ENCODE measurements around the gene PLIN1.

- TF ChIP-seq CTBP1 (IDR thresholded peaks at IDR 0.05; ENCODE audit: borderline replicate concordance) (no peak), SUZ12 (IDR thresholded peaks at IDR 0.05) (no peak), LEF1 (IDR thresholded peaks at IDR 0.05; ENCODE audit: borderline replicate concordance) (no peak), BHLHE40 (IDR thresholded peaks at IDR 0.05; ENCODE audit: borderline replicate concordance) (no peak), TARDBP (IDR thresholded peaks at IDR 0.05) (no peak), SP1 (IDR thresholded peaks at IDR 0.05) (no peak), HDGF (IDR thresholded peaks at IDR 0.05; ENCODE audit: borderline replicate concordance) (no peak), NFRKB (IDR thresholded peaks at IDR 0.05) (no peak), FOXM1 (IDR thresholded peaks at IDR 0.05; ENCODE audit: borderline replicate concordance) (no peak), ELF4 (IDR thresholded peaks at IDR 0.05) (no peak), L3MBTL2 (conservative IDR thresholded peaks at IDR 0.05) (no peak)
These were observed 38.1 kb downstream of the PLIN1 start for GRCh38 chr15:89641053-89641452.

Measured in HEK293T (cell line).